GM18861 (cell line): Measurements from ENCODE around the gene SLC22A7.
"Not testable (repeated sequence)": the region's sequence is repeated elsewhere in the genome, so short reads cannot be mapped to it uniquely, and the experiment has no call there.

Experiments
- ATAC-seq: cut with Tn5 transposase; IDR thresholded peaks from one replicate; pipeline ENCODE4 v1.9.1; 2021; ENCODE audit not compliant: unreplicated experiment

SLC22A7 gene

DNA sequence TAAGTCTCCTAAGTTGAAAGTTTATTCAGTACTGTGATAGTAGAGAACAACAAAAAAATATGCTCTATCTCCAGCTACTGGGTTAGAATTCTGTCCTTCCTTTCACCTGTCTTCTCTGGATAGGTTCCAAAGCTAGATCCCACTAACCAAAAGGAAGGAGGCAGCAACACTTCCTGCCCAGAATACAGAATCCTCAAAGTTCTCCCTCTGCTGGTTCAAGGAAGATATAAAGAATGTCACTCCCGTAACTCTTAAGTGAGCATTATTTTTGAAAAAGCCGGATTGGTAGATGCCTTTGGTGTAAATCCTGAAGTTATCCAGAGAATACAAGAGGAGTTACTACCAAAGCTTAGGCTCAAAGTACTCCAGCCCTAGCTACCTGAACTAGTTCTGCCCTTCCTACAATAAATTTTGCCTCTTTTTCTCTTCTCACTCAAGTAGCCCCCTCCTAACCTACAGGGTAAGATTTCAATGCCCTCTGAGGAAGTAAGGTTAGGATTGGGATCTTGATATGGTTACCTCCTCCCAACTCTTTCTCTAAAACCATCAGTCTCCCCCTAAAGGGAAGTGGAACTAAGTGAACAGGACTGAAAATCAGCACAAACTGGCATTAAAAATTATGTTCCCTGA, 36.5 kb downstream of the SLC22A7 start:
- no peak for ATAC-seq

DNA sequence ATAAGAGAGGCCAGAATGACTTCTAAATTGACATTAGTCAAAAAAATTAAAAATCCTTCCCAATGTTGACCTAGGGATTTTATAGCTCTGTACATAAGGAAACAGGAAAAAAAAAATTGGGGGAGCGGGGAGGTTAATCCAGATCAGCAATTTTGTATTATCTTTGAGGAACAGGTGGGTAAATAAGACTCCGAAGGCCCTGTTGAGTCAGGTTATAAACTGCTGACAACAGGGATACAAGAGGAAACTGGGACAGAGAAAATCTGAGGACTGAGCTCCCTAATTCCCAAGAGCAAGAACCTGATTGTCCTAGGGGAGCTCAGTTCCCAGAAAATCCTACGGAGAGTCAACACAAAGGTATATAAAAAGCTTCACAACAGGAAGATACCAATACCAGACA, 37.4 kb downstream of the SLC22A7 start:
- ATAC-seq = no peak

DNA sequence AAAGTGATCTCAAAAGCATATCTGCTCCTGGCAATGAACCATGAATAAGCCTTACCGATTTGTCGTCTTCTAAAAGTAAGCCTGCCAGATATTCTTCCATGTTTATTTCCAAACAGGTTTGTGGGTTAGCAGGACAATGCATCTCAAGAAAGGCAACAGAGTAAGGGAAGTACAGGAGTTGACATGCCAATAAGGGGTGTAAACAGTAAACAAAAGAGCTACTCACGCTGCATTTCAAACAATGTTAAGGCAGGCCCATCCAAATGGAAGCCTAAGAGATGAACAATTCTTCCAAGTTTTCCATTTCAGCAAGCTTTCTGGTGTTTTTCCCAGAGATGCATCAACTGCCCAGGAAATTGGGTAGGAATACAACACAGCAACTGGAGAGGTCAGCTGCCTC, 38.3 kb downstream of the SLC22A7 start:
- no peak for ATAC-seq

DNA sequence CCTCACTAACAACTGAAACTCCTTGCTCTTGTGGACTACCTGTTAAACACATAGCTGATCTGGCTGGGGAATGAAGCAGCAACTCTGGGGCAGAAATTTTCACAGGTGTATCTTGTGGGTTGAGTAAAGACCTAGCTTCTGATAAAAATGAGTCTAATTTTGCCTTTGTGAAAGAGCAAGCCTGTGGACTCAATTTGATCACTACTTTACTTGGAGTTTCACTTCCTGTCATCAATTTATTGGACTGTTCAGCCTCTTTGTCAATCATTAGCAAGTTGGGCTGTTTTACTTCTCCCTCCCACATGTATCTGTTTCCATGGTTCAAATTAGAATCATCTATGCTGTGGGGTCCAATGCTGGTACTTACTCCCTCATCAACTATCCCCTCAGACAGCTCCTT, 40.2 kb downstream of the SLC22A7 start:
- peak; percentile 48 for ATAC-seq

DNA sequence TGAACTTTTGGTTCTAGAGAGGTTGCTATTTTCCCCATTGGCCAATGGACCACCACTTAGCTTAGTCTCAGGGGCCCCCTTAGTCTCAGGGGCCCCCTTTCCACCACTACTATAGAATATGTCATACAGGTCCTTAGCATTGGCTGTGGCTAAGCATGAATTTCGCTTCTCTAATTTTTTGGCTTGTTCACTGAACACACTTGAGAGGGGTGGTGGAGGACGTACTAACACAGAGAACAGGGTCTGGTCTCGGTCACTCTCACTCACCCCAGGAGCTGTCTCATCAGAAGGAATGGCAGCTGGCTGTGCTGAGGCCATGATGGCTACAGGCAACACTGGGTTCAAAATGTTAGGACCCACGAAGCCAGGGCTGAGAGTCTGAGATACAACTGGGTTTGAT, 41.1 kb downstream of the SLC22A7 start:
- ATAC-seq = peak; percentile 66

DNA sequence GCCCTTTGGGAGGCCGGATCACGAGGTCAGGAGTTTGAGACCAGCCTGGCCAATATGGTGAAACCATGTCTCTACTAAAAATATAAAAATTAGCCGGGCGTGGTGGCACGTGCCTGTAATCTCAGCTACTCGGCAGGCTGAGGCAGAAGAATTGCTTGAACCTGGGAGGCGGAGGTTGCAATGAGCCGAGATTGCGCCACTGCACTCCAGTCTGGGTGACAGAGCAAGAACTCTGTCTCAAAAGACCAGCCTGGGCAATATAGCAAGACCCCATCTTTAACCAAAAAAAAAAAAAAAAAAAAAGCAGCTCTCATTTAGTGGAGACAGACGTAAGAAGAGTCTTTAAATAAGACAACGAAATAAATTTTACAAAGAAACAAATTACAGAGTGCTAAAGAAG, 48.2 kb downstream of the SLC22A7 start:
- not testable (repeated sequence) for ATAC-seq

DNA sequence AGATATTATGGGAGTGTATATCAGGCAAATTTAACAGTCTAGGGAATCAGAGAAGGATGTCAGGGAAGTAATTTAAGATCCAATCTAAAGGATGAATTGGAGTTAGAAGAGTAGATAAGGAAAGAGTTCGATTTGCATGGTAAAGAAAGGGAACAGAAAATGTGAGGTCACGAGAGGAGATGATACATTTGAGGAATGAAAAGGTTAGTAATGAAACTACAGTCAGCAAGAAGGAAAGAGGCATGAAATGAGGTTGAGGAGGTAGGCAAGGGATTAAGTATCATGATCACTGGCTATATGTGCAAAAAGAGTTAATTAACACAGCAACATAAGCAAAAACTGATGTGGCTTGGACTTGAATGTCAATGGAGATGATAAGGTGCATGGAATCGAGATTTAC, 49.0 kb downstream of the SLC22A7 start:
- ATAC-seq = no peak

DNA sequence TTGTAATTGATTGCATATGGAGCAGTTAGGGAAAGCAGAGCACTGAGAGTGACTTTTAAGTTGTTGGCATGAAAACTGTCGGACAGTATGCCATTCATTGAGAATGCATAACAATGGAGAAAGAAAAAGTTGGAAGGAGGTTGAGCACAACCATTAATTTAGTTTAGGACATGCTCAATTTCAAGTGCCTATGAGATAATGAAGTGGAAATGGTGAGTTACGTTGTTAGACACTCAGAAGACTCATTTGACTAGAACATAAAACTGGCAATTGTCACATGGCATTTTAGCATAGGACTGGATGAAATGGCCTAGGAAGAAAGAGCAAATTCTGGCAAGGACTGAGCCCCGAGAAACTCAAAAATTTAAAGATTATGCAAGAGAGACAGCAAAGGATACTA, 49.4 kb downstream of the SLC22A7 start:
- no peak for ATAC-seq

DNA sequence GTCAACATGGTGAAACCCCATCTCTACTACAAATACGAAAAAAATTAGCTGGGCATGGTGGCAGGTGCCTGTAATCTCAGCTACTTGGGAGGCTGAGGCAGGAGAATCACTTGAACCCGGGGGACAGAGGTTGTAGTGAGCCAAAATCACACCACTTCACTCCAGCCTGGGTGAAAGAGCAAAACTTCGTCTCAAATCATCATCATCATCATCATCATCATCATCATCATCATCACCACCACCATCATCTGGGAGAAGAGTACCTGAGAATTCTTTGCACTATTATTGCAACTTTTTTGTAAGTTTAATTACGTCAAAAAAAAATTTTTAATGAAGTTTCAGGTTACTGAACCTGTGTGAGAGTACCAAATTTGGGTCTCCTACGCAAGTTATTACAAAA, 53.9 kb downstream of the SLC22A7 start:
- not testable (repeated sequence) for ATAC-seq
